A673 (cell line): Measurements from ENCODE around the gene FRY. TPM values are rescaled to one million over a fixed set of nuclear protein-coding genes. Genes with fewer than 3 reads are reported as not detected.

Experiments
- BruUV-seq: library from RNA; stranded (reverse); fragments of 400-500 nt; replicated peaks from 2 replicates; lab custom pipeline; 2021; lab: Mats Ljungman, UMichigan
- CTCF ChIA-PET: fragments of 300-600 bp; sonication (Branson Sonifier 250); formaldehyde crosslinking; loops from one replicate; lab custom pipeline; 2022; ENCODE audit warnings: antibody characterized with exemption; lab: Charles Lee
- POLR2A ChIA-PET: fragments of 300-600 bp; sonication (Branson Sonifier 250); formaldehyde crosslinking; loops from one replicate; lab custom pipeline; 2022; ENCODE audit warnings: antibody characterized with exemption; ENCODE audit not compliant: low non-redundant PET; lab: Charles Lee
- DNase-seq: peaks from one replicate; pipeline ENCODE4 v3.0.0-alpha.2; 2015; ENCODE audit warnings: low spot score
- H3K27ac ChIP-seq: fragments of 200-600 bp; sonication (generic); 2 replicates; pipeline ENCODE4 v1.5.1; 2016; ENCODE audit warnings: mixed run types, low read depth, mild to moderate bottlenecking, mixed read lengths, antibody characterized with exemption, low read length; ENCODE audit not compliant: poor library complexity, severe bottlenecking
- H3K27me3 ChIP-seq: fragments of 200-600 bp; sonication (generic); replicated peaks from 2 replicates; pipeline ENCODE4 v1.6.1; 2017; ENCODE audit warnings: mixed run types, low read depth, mild to moderate bottlenecking, mixed read lengths, antibody characterized with exemption, low read length; ENCODE audit not compliant: insufficient read depth, poor library complexity
- H3K36me3 ChIP-seq: fragments of 200-600 bp; sonication (generic); 2 replicates; pipeline ENCODE4 v1.6.1; 2016; ENCODE audit warnings: mixed run types, mild to moderate bottlenecking, mixed read lengths, antibody characterized with exemption, low read length; ENCODE audit not compliant: insufficient read depth, poor library complexity, severe bottlenecking
- H3K4me1 ChIP-seq: fragments of 200-600 bp; sonication (generic); 2 replicates; pipeline ENCODE4 v1.6.1; 2017; ENCODE audit warnings: mixed run types, mild to moderate bottlenecking, mixed read lengths, antibody characterized with exemption, low read length; ENCODE audit not compliant: insufficient read depth, poor library complexity, severe bottlenecking
- H3K4me3 ChIP-seq: fragments of 200-600 bp; sonication (generic); 2 replicates; pipeline ENCODE4 v1.5.1; 2016; ENCODE audit warnings: low read depth, mixed run types, mild to moderate bottlenecking, mixed read lengths, low read length; ENCODE audit not compliant: poor library complexity, severe bottlenecking
- H3K9me3 ChIP-seq: fragments of 200-600 bp; sonication (generic); 2 replicates; pipeline ENCODE4 v1.6.1; 2016; ENCODE audit warnings: mixed run types, low read depth, mild to moderate bottlenecking, mixed read lengths, antibody characterized with exemption, low read length; ENCODE audit not compliant: poor library complexity, severe bottlenecking
- CTCF ChIP-seq: fragments of 300-800, 200-600 bp; sonication (generic); conservative IDR thresholded peaks from 2 replicates; pipeline ENCODE4 v1.5.1; 2017; ENCODE audit warnings: low read depth, mild to moderate bottlenecking, antibody characterized with exemption, low read length, moderate library complexity, mixed read lengths
- EZH2 ChIP-seq: fragments of 200-600 bp; sonication (generic); IDR thresholded peaks from 2 replicates; pipeline ENCODE4 v1.6.1; 2017; ENCODE audit warnings: borderline replicate concordance, low read depth, mild to moderate bottlenecking, mixed read lengths, antibody characterized with exemption, low read length; ENCODE audit not compliant: poor library complexity, severe bottlenecking
- intact Hi-C: fragments of 100-400 bp; cut with micrococcal nuclease; formaldehyde crosslinking; loops from one replicate; pipeline ENCODE4 v1.10.0; 2022; ENCODE audit not compliant: unreplicated experiment
- total RNA-seq: library from RNA; stranded (reverse); gene quantifications from 2 replicates; pipeline ENCODE4 v1.2.3, GENCODE V29; 2021

Gene FRY
- total RNA-seq, 1 experiment from 2014 or later, result 0.58 TPM

GRCh38 chr13:32233062-32233461 is 201.5 kb downstream of the FRY start:
- H3K36me3 ChIP-seq, result no peaks in the 10 kb centered on the region
- intact Hi-C loops, result no loop called here
- BruUV-seq, result no TSS peak
- no peak overlapping the region for H3K4me3 ChIP-seq
- POLR2A ChIA-PET, result no interaction called here
- no peaks in the 10 kb centered on the region for H3K27me3 ChIP-seq
- H3K4me1 ChIP-seq, result no peaks in the 10 kb centered on the region
- CTCF ChIA-PET, result no interaction called here
- TF ChIP-seq EZH2 (no peak), CTCF (no peak)
- DNase-seq, result no peak
- H3K27ac ChIP-seq, result no peak overlapping the region
- no peaks in the 10 kb centered on the region for H3K9me3 ChIP-seq

- ChIA-PET POLR2A (no interaction called here), CTCF (interaction anchor here (0.6 kb wide), 1 partner anchor 440 kb away, joined by 5 read pairs; no protein-coding TSS in a partner anchor)
- no peaks in the 10 kb centered on the region for H3K36me3 ChIP-seq
- H3K9me3 ChIP-seq, result no peaks in the 10 kb centered on the region
- BruUV-seq, result no TSS peak
- H3K27me3 ChIP-seq, result no peaks in the 10 kb centered on the region
- peak; percentile 24 for DNase-seq
- no peaks in the 10 kb centered on the region for H3K4me1 ChIP-seq
- intact Hi-C loops, result no loop called here
- H3K4me3 ChIP-seq, result no peak overlapping the region
- no peak overlapping the region for H3K27ac ChIP-seq
- TF ChIP-seq EZH2 (no peak), CTCF (no peak)
Measured at GRCh38 chr13:32234914-32235313, 203.3 kb downstream of the FRY start.

- H3K4me3 ChIP-seq, result no peak overlapping the region
- intact Hi-C loops, result no loop called here
- no peak overlapping the region for H3K27ac ChIP-seq
- no TSS peak for BruUV-seq
- H3K27me3 ChIP-seq, result no peaks in the 10 kb centered on the region
- ChIA-PET CTCF (no interaction called here), POLR2A (no interaction called here)
- H3K4me1 ChIP-seq, result no peaks in the 10 kb centered on the region
- TF ChIP-seq EZH2 (no peak), CTCF (no peak)
- DNase-seq, result no peak
- no peaks in the 10 kb centered on the region for H3K36me3 ChIP-seq
- H3K9me3 ChIP-seq, result no peaks in the 10 kb centered on the region
Measured at GRCh38 chr13:32237681-32238080, 206.1 kb downstream of the FRY start.
